HEK293 (cell line): ENCODE results near the gene FSCN2.
A peak's percentile ranks its signal among the peaks of the same experiment; 100 is the strongest.

Experiments used
- CTCF ChIA-PET: fragments of 350-600 bp; formaldehyde crosslinking; extraction: SDS; loops from one replicate; lab custom pipeline; 2021; ENCODE audit warnings: antibody characterized with exemption; lab: Yijun Ruan, JAX
- POLR2A ChIA-PET: fragments of 300-600 bp; formaldehyde crosslinking; extraction: SDS; loops from one replicate; lab custom pipeline; 2020; ENCODE audit warnings: antibody characterized with exemption, inconsistent platforms; lab: Yijun Ruan, JAX
- H3K27ac ChIP-seq: fragments of 200-500 bp; sonication (Bioruptor generic); 2 replicates; pipeline ENCODE4 v1.5.1; 2014; ENCODE audit warnings: low read depth, low read length, control low read depth, inconsistent platforms; ENCODE audit errors: extremely low read depth
- H3K36me3 ChIP-seq, 2 experiments: fragments of 200-500 bp in 1 of 2; sonication (Bioruptor generic) in 1 of 2; 1 replicate in 1 of 2; 2 replicates in 1 of 2; pipeline ENCODE4 v1.5.1; 2014 to 2017; ENCODE audit warnings: inconsistent platforms in 2 of 2, low read length in 2 of 2; ENCODE audit not compliant: control insufficient read depth in 2 of 2, insufficient read depth in 1 of 2
- H3K4me1 ChIP-seq: fragments of 200-500 bp; sonication (Bioruptor generic); 2 replicates; pipeline ENCODE4 v1.5.1; 2014; ENCODE audit warnings: mild to moderate bottlenecking, low read length, inconsistent platforms; ENCODE audit not compliant: control insufficient read depth, insufficient read depth
- H3K4me3 ChIP-seq: 2 replicates; pipeline ENCODE4 v1.5.1; 2011; ENCODE audit warnings: low read depth, mild to moderate bottlenecking, control low read depth, low read length, moderate library complexity
- H3K9me3 ChIP-seq: fragments of 200-500 bp; sonication (Bioruptor generic); 2 replicates; pipeline ENCODE4 v1.5.1; 2014; ENCODE audit warnings: low read depth, low read length, inconsistent platforms; ENCODE audit not compliant: control insufficient read depth, insufficient read depth
- GLI4 ChIP-seq: fragments of 450-650 bp; formaldehyde crosslinking; IDR thresholded peaks from 2 replicates; pipeline ENCODE4 v1.5.1; 2016; ENCODE audit warnings: missing biosample characterization, missing genetic modification characterization
- HIC1 ChIP-seq: fragments of 450-650 bp; formaldehyde crosslinking; IDR thresholded peaks from 2 replicates; pipeline ENCODE4 v1.5.1; 2016; ENCODE audit warnings: missing biosample characterization, missing genetic modification characterization
- KLF8 ChIP-seq: fragments of 450-650 bp; formaldehyde crosslinking; IDR thresholded peaks from 2 replicates; pipeline ENCODE4 v1.5.1; 2016; ENCODE audit warnings: missing biosample characterization, missing genetic modification characterization
- YY2 ChIP-seq: fragments of 450-650 bp; formaldehyde crosslinking; IDR thresholded peaks from 2 replicates; pipeline ENCODE4 v1.5.1; 2016; ENCODE audit warnings: missing biosample characterization, missing genetic modification characterization
- ZBTB6 ChIP-seq: fragments of 450-650 bp; formaldehyde crosslinking; IDR thresholded peaks from 2 replicates; pipeline ENCODE4 v1.5.1; 2017; ENCODE audit warnings: missing biosample characterization, missing genetic modification characterization
- ZFP3 ChIP-seq: fragments of 450-650 bp; formaldehyde crosslinking; IDR thresholded peaks from 2 replicates; pipeline ENCODE4 v1.5.1; 2016; ENCODE audit warnings: low read depth, missing biosample characterization, missing genetic modification characterization
- ZFP37 ChIP-seq: fragments of 450-650 bp; formaldehyde crosslinking; IDR thresholded peaks from 2 replicates; pipeline ENCODE4 v1.5.1; 2016; ENCODE audit warnings: missing biosample characterization, missing genetic modification characterization
- ZNF10 ChIP-seq: fragments of 450-650 bp; formaldehyde crosslinking; IDR thresholded peaks from 2 replicates; pipeline ENCODE4 v1.5.1; 2017; ENCODE audit warnings: missing biosample characterization, missing genetic modification characterization
- ZNF140 ChIP-seq: fragments of 450-650 bp; formaldehyde crosslinking; IDR thresholded peaks from 2 replicates; pipeline ENCODE4 v1.5.1; 2016; ENCODE audit warnings: missing biosample characterization, missing genetic modification characterization
- ZNF184 ChIP-seq: fragments of 450-650 bp; IDR thresholded peaks from 2 replicates; pipeline ENCODE4 v1.5.1; 2018; ENCODE audit warnings: missing biosample characterization, mild to moderate bottlenecking, missing genetic modification characterization
- ZNF221 ChIP-seq: fragments of 450-650 bp; formaldehyde crosslinking; IDR thresholded peaks from 2 replicates; pipeline ENCODE4 v1.5.1; 2017; ENCODE audit warnings: missing biosample characterization, missing genetic modification characterization, borderline replicate concordance
- ZNF311 ChIP-seq: fragments of 450-650 bp; formaldehyde crosslinking; IDR thresholded peaks from 2 replicates; pipeline ENCODE4 v1.5.1; 2017; ENCODE audit warnings: missing biosample characterization, missing genetic modification characterization, borderline replicate concordance
- ZNF362 ChIP-seq: fragments of 450-650 bp; formaldehyde crosslinking; IDR thresholded peaks from 2 replicates; pipeline ENCODE4 v1.5.1; 2016; ENCODE audit warnings: missing biosample characterization, missing genetic modification characterization
- ZNF366 ChIP-seq: fragments of 450-650 bp; formaldehyde crosslinking; conservative IDR thresholded peaks from 2 replicates; pipeline ENCODE4 v1.5.1; 2016; ENCODE audit warnings: missing biosample characterization, missing genetic modification characterization
- ZNF521 ChIP-seq: fragments of 450-650 bp; formaldehyde crosslinking; IDR thresholded peaks from 2 replicates; pipeline ENCODE4 v1.5.1; 2017; ENCODE audit warnings: missing biosample characterization, mild to moderate bottlenecking, missing genetic modification characterization
- ZNF544 ChIP-seq: fragments of 450-650 bp; formaldehyde crosslinking; IDR thresholded peaks from 2 replicates; pipeline ENCODE4 v1.5.0; 2017; ENCODE audit warnings: missing biosample characterization, missing genetic modification characterization
- ZNF561 ChIP-seq: fragments of 450-650 bp; IDR thresholded peaks from 2 replicates; pipeline ENCODE4 v1.5.1; 2018; ENCODE audit warnings: missing biosample characterization, missing genetic modification characterization, borderline replicate concordance
- ZNF585B ChIP-seq: fragments of 450-650 bp; formaldehyde crosslinking; IDR thresholded peaks from 2 replicates; pipeline ENCODE4 v1.5.1; 2016; ENCODE audit warnings: missing biosample characterization, missing genetic modification characterization
- ZNF654 ChIP-seq: fragments of 450-650 bp; formaldehyde crosslinking; IDR thresholded peaks from 2 replicates; pipeline ENCODE4 v1.5.1; 2016; ENCODE audit warnings: low read depth, missing biosample characterization, missing genetic modification characterization
- ZNF664 ChIP-seq: fragments of 450-650 bp; formaldehyde crosslinking; IDR thresholded peaks from 2 replicates; pipeline ENCODE4 v1.5.1; 2016; ENCODE audit warnings: missing biosample characterization, missing genetic modification characterization
- ZNF670 ChIP-seq: fragments of 450-650 bp; formaldehyde crosslinking; IDR thresholded peaks from 2 replicates; pipeline ENCODE4 v1.5.1; 2016; ENCODE audit warnings: missing biosample characterization, missing genetic modification characterization, low read depth
- ZNF707 ChIP-seq: fragments of 450-650 bp; formaldehyde crosslinking; IDR thresholded peaks from 2 replicates; pipeline ENCODE4 v1.5.1; 2016; ENCODE audit warnings: missing biosample characterization, missing genetic modification characterization
- ZNF776 ChIP-seq: fragments of 450-650 bp; formaldehyde crosslinking; IDR thresholded peaks from 2 replicates; pipeline ENCODE4 v1.5.0; 2017; ENCODE audit warnings: missing biosample characterization, missing genetic modification characterization, borderline replicate concordance
- ZNF791 ChIP-seq: fragments of 450-650 bp; formaldehyde crosslinking; IDR thresholded peaks from 2 replicates; pipeline ENCODE4 v1.5.1; 2016; ENCODE audit warnings: missing biosample characterization, missing genetic modification characterization
- ZNF837 ChIP-seq: fragments of 450-650 bp; formaldehyde crosslinking; IDR thresholded peaks from 2 replicates; pipeline ENCODE4 v1.5.1; 2016; ENCODE audit warnings: missing biosample characterization, missing genetic modification characterization
- TF ChIP-seq, protein P1 (sequence below): fragments of 450-650 bp; formaldehyde crosslinking; IDR thresholded peaks from 2 replicates; pipeline ENCODE4 v1.5.1; 2016; ENCODE audit warnings: missing biosample characterization, missing genetic modification characterization
- TF ChIP-seq, protein P2 (sequence below): fragments of 450-650 bp; IDR thresholded peaks from 2 replicates; pipeline ENCODE4 v1.5.1; 2018; ENCODE audit warnings: missing biosample characterization, missing genetic modification characterization
- TF ChIP-seq, protein P3 (sequence below): fragments of 450-650 bp; formaldehyde crosslinking; IDR thresholded peaks from 2 replicates; pipeline ENCODE4 v1.5.1; 2016; ENCODE audit warnings: missing biosample characterization, missing genetic modification characterization
- TF ChIP-seq, protein P4 (sequence below): fragments of 450-650 bp; formaldehyde crosslinking; IDR thresholded peaks from 2 replicates; pipeline ENCODE4 v1.5.1; 2016; ENCODE audit warnings: missing biosample characterization, missing genetic modification characterization

FSCN2 gene

DNA sequence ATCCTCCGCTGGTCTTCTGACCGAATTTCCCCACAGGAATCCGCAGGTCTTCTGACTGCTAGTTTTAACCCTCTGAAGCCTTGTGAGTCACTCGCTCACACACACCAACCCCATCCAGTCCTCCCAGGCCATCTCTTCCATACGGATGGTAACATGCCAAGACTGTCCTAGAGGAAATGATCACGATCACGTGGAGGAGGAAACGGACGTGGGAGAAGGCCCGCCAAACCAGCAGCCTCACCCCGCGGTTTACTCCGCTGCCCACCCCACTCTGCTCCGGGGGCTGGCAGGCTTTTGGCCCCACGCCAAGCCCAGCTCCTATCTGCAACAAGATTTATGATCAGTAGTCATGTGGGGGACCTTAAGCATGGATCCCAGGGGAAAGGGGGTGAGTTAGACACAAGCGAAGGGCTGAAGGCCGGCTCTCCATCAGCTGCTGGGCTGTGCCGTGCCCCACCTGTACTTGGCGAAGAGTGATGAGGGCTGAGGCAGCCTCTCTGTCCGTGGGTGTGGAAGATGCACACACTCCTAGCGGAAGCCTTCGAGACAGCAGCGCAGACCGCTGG, 25.5 kb downstream of the FSCN2 start:
- Histone ChIP-seq H3K4me1 (peaks cover 12% of the 10 kb centered on the region), H3K4me3 (peak overlapping the region; percentile 86), H3K36me3 (peaks cover 4 to 48% of the 10 kb centered on the region in 2 experiments), H3K9me3 (no peaks in the 10 kb centered on the region), H3K27ac (peak overlapping the region; percentile 74)
- ChIA-PET POLR2A (interaction anchor here (0.5 to 0.7 kb wide), 2 partner anchors 13 to 41 kb away, joined by 3 read pairs; partner anchors contain the start of gene ACTG1), CTCF (interaction anchor here (1.1 to 3.9 kb wide), 3 partner anchors 11 to 47 kb away, joined by 3 to 23 read pairs (median 4); no protein-coding TSS in a partner anchor)
- TF ChIP-seq ZNF10 (tag by site-specific recombination) = peak; percentile 77; the same call in 1 of the 2 replicates
- no peak for TF ChIP-seq ZNF776
- TF ChIP-seq, protein P1, sequence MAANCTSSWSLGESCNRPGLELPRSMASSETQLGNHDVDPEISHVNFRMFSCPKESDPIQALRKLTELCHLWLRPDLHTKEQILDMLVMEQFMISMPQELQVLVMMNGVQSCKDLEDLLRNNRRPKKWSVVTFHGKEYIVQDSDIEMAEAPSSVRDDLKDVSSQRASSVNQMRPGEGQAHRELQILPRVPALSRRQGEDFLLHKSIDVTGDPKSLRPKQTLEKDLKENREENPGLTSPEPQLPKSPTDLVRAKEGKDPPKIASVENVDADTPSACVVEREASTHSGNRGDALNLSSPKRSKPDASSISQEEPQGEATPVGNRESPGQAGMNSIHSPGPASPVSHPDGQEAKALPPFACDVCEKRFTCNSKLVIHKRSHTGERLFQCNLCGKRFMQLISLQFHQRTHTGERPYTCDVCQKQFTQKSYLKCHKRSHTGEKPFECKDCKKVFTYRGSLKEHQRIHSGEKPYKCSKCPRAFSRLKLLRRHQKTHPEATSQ (tag by site-specific recombination) = no peak
- TF ChIP-seq ZNF311 (tag by site-specific recombination) = no peak
- peak; percentile 75; the same call in 1 of the 2 replicates for TF ChIP-seq ZFP37 (tag by site-specific recombination)
- no peak for TF ChIP-seq ZNF521 (tag by site-specific recombination)
- TF ChIP-seq ZNF707 (tag by site-specific recombination) = no peak
- TF ChIP-seq ZNF664 (tag by site-specific recombination) = 0 out of 2 replicates have a peak, but pooled peaks have one; percentile 7
- no peak for TF ChIP-seq ZNF837
- no peak for TF ChIP-seq GLI4 (tag by site-specific recombination)
- TF ChIP-seq, protein P2, sequence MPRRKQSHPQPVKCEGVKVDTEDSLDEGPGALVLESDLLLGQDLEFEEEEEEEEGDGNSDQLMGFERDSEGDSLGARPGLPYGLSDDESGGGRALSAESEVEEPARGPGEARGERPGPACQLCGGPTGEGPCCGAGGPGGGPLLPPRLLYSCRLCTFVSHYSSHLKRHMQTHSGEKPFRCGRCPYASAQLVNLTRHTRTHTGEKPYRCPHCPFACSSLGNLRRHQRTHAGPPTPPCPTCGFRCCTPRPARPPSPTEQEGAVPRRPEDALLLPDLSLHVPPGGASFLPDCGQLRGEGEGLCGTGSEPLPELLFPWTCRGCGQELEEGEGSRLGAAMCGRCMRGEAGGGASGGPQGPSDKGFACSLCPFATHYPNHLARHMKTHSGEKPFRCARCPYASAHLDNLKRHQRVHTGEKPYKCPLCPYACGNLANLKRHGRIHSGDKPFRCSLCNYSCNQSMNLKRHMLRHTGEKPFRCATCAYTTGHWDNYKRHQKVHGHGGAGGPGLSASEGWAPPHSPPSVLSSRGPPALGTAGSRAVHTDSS (tag by site-specific recombination) = 0 out of 2 replicates have a peak, but pooled peaks have one; percentile 25
- TF ChIP-seq, protein P3, sequence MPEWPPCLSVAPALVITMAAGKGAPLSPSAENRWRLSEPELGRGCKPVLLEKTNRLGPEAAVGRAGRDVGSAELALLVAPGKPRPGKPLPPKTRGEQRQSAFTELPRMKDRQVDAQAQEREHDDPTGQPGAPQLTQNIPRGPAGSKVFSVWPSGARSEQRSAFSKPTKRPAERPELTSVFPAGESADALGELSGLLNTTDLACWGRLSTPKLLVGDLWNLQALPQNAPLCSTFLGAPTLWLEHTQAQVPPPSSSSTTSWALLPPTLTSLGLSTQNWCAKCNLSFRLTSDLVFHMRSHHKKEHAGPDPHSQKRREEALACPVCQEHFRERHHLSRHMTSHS (tag by site-specific recombination) = no peak
- no peak for TF ChIP-seq ZNF670 (tag by site-specific recombination)
- no peak for TF ChIP-seq ZFP3 (tag by site-specific recombination)
- no peak for TF ChIP-seq ZNF221 (tag by site-specific recombination)
- peak; percentile 93 for TF ChIP-seq HIC1 (tag by site-specific recombination)
- TF ChIP-seq ZBTB6 (tag by site-specific recombination) = no peak
- TF ChIP-seq ZNF561 (tag by site-specific recombination) = peak; percentile 63; the same call in 1 of the 2 replicates
- no peak for TF ChIP-seq ZNF654 (tag by site-specific recombination)
- TF ChIP-seq ZNF544 (tag by site-specific recombination) = no peak
- TF ChIP-seq, protein P4, sequence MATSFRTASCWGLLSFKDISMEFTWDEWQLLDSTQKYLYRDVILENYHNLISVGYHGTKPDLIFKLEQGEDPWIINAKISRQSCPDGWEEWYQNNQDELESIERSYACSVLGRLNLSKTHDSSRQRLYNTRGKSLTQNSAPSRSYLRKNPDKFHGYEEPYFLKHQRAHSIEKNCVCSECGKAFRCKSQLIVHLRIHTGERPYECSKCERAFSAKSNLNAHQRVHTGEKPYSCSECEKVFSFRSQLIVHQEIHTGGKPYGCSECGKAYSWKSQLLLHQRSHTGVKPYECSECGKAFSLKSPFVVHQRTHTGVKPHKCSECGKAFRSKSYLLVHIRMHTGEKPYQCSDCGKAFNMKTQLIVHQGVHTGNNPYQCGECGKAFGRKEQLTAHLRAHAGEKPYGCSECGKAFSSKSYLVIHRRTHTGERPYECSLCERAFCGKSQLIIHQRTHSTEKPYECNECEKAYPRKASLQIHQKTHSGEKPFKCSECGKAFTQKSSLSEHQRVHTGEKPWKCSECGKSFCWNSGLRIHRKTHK (tag by site-specific recombination) = no peak
- no peak for TF ChIP-seq ZNF585B (tag by site-specific recombination)
- TF ChIP-seq ZNF791 (tag by site-specific recombination) = no peak
- peak; percentile 91 for TF ChIP-seq ZNF184 (tag by site-specific recombination)
- TF ChIP-seq ZNF140 = no peak
- TF ChIP-seq YY2 (tag by site-specific recombination) = no peak
- peak; percentile 89 for TF ChIP-seq ZNF366 (tag by site-specific recombination)
- peak; percentile 68; the same call in 1 of the 2 replicates for TF ChIP-seq KLF8 (tag by site-specific recombination)
- no peak for TF ChIP-seq ZNF362
